ENCODE measurements around the gene SUB1.

Gene SUB1

GRCh38 chr5:32604800-32605765 lies 19.7 kb downstream of the SUB1 start:
- Histone ChIP-seq H3K4me3 (ENCODE audit: low read depth in 1 of 2, low read length in 2 of 2) (no peak overlapping the region), H3K4me1 (ENCODE audit: control insufficient read depth in 1 of 2, insufficient read depth in 2 of 2, low read length in 2 of 2) (peaks cover 3 to 5% of the 10 kb centered on the region in 2 donors), H3K9me3 (ENCODE audit: control insufficient read depth in 1 of 2, low read length in 2 of 2) (no peaks in the 10 kb centered on the region), H3K27me3 (ENCODE audit: low read depth, low read length) (no peaks in the 10 kb centered on the region), H3K27ac (ENCODE audit: low read length) (no peak overlapping the region), H3K36me3 (ENCODE audit: control insufficient read depth in 1 of 2, insufficient read depth in 2 of 2, low read length in 2 of 2) (peaks cover 8 to 18% of the 10 kb centered on the region in 2 donors)

- Histone ChIP-seq H3K27ac (ENCODE audit: low read length) (no peak overlapping the region), H3K9me3 (ENCODE audit: control insufficient read depth in 1 of 2, low read length in 2 of 2) (no peaks in the 10 kb centered on the region), H3K27me3 (ENCODE audit: low read depth, low read length) (no peaks in the 10 kb centered on the region), H3K36me3 (ENCODE audit: control insufficient read depth in 1 of 2, insufficient read depth in 2 of 2, low read length in 2 of 2) (peaks cover 8 to 15% of the 10 kb centered on the region in 2 donors), H3K4me1 (ENCODE audit: control insufficient read depth in 1 of 2, insufficient read depth in 2 of 2, low read length in 2 of 2) (no peaks in the 10 kb centered on the region), H3K4me3 (ENCODE audit: low read depth in 1 of 2, low read length in 2 of 2) (no peak overlapping the region)
These were observed 20.4 kb downstream of the SUB1 start for GRCh38 chr5:32605766-32606152.

DNA sequence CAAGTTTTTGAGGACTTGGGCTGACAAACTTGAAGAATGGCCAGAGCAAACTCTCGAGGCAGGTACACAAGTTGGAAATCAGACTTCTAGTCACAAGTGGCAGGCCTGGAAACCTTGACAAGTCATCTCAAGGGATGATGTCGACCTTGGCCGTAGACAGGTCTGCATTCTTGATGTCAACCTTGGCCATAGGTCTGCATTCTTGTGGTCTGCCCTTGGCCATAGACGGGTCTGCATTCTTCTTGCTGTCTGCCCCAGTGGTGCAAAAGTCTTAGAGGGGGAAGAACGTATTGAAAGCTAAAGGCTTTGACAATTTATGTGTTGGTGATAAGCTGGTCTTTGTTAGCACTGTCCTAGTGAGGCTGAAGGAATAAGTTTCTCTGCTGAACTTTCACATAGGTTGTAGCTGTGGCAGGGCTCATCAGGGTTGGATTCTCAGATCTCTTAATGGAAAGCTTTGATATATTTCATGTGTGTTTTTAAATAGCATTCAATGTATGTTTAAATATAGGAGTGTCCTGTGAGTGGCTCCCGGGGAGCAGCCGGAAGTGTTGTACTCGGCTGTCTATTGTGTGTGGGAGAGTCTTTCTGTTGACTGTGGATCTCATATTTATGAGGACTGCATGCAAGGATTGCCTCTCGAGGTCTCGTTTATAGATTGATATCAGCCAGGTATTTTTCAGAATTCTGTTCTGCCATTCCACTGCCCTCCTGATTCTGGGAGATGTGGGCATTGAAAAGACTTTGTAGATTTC lies 27.0 kb downstream of the SUB1 start:
- Histone ChIP-seq H3K27me3 (ENCODE audit: low read depth, low read length) (no peaks in the 10 kb centered on the region), H3K9me3 (ENCODE audit: control insufficient read depth in 1 of 2, low read length in 2 of 2) (no peaks in the 10 kb centered on the region), H3K27ac (ENCODE audit: low read length) (no peak overlapping the region), H3K4me3 (ENCODE audit: low read depth in 1 of 2, low read length in 2 of 2) (no peak overlapping the region), H3K36me3 (ENCODE audit: control insufficient read depth in 1 of 2, insufficient read depth in 2 of 2, low read length in 2 of 2) (no peaks in the 10 kb centered on the region), H3K4me1 (ENCODE audit: control insufficient read depth in 1 of 2, insufficient read depth in 2 of 2, low read length in 2 of 2) (no peaks in the 10 kb centered on the region)

DNA sequence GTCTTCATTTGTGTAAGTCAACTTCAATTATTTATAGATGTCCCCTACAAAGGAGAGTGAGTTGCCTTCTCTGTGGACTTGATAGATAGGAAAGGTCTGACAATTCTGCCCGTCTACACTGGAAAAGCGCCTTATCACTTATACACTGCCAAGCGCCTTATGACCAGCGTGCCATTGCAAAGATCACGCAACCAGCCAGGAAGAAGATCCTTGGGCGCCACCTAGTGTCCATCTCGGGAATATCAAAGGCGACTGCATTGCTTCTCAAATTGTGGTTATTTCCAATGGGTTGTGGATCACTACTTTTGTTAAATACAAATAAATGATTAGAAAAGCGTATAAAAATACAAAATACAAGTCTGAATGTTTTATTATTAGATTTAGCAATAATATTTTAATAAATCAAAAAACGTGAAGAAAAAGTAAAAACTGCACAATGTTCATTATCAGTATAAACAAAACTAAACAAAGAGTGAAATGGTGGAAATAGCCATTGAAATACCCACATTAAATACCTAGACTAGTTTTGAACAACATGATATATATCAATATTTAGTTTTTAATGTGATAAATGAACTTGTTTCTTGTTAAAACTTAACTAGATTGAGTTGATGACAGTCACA lies 27.8 kb downstream of the SUB1 start:
- Histone ChIP-seq H3K9me3 (ENCODE audit: control insufficient read depth in 1 of 2, low read length in 2 of 2) (no peaks in the 10 kb centered on the region), H3K27me3 (ENCODE audit: low read depth, low read length) (no peaks in the 10 kb centered on the region), H3K27ac (ENCODE audit: low read length) (no peak overlapping the region), H3K4me3 (ENCODE audit: low read depth in 1 of 2, low read length in 2 of 2) (no peak overlapping the region), H3K4me1 (ENCODE audit: control insufficient read depth in 1 of 2, insufficient read depth in 2 of 2, low read length in 2 of 2) (no peaks in the 10 kb centered on the region), H3K36me3 (ENCODE audit: control insufficient read depth in 1 of 2, insufficient read depth in 2 of 2, low read length in 2 of 2) (no peaks in the 10 kb centered on the region)

DNA sequence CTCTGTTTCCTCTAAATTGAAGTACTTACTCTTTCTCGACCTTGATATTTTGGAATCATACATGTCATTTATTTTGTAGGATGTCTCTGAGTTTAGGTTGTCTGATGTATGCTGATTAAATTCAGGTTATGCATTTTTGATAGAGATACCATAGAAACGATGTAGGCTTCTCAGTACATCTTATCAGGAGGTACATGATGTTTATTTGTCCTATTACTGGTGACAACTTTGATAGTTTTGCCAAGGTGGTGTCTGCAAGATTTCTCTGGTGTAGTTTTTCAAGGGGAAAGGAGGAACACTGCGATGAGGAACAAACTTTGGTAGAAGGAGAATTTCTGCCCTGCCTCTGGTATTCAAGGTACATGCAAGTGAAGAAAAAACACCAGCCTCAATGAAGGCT lies 29.9 kb downstream of the SUB1 start:
- H3K4me3 ChIP-seq (ENCODE audit: low read depth in 1 of 2, low read length in 2 of 2): no peak overlapping the region
- H3K9me3 ChIP-seq (ENCODE audit: control insufficient read depth in 1 of 2, low read length in 2 of 2): no peaks in the 10 kb centered on the region
- no peaks in the 10 kb centered on the region for H3K27me3 ChIP-seq (ENCODE audit: low read depth, low read length)
- H3K36me3 ChIP-seq (ENCODE audit: control insufficient read depth in 1 of 2, insufficient read depth in 2 of 2, low read length in 2 of 2): no peaks in the 10 kb centered on the region
- no peak overlapping the region for H3K27ac ChIP-seq (ENCODE audit: low read length)
- H3K4me1 ChIP-seq (ENCODE audit: control insufficient read depth in 1 of 2, insufficient read depth in 2 of 2, low read length in 2 of 2): no peaks in the 10 kb centered on the region

GRCh38 chr5:32618962-32619361 lies 33.6 kb downstream of the SUB1 start:
- Histone ChIP-seq H3K27me3 (ENCODE audit: low read depth, low read length) (no peaks in the 10 kb centered on the region), H3K9me3 (ENCODE audit: control insufficient read depth in 1 of 2, low read length in 2 of 2) (no peaks in the 10 kb centered on the region), H3K27ac (ENCODE audit: low read length) (no peak overlapping the region), H3K36me3 (ENCODE audit: control insufficient read depth in 1 of 2, insufficient read depth in 2 of 2, low read length in 2 of 2) (no peaks in the 10 kb centered on the region), H3K4me1 (ENCODE audit: control insufficient read depth in 1 of 2, insufficient read depth in 2 of 2, low read length in 2 of 2) (no peaks in the 10 kb centered on the region), H3K4me3 (ENCODE audit: low read depth in 1 of 2, low read length in 2 of 2) (no peak overlapping the region)

DNA sequence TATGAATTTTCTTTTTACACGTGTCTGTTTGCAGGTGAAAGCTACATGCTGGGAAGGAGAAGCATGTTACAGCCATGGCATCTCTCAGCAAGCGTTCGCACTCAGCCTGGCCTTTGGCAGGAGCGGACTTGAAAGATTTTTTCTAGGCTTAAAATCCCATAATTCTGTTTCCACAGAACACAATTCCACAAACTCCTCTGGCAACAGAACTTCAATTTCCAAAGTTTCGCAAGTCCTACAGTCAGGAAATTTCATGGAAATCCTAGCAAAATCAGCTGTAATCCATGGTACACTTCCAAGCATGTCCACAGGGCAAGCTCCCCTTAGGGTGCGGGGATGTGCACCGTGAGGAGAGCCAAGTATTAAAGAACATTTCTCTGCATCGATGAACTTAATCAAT lies 35.9 kb downstream of the SUB1 start:
- Histone ChIP-seq H3K36me3 (ENCODE audit: control insufficient read depth in 1 of 2, insufficient read depth in 2 of 2, low read length in 2 of 2) (no peaks in the 10 kb centered on the region), H3K4me1 (ENCODE audit: control insufficient read depth in 1 of 2, insufficient read depth in 2 of 2, low read length in 2 of 2) (no peaks in the 10 kb centered on the region), H3K4me3 (ENCODE audit: low read depth in 1 of 2, low read length in 2 of 2) (no peak overlapping the region), H3K27me3 (ENCODE audit: low read depth, low read length) (no peaks in the 10 kb centered on the region), H3K27ac (ENCODE audit: low read length) (no peak overlapping the region), H3K9me3 (ENCODE audit: control insufficient read depth in 1 of 2, low read length in 2 of 2) (no peaks in the 10 kb centered on the region)

DNA sequence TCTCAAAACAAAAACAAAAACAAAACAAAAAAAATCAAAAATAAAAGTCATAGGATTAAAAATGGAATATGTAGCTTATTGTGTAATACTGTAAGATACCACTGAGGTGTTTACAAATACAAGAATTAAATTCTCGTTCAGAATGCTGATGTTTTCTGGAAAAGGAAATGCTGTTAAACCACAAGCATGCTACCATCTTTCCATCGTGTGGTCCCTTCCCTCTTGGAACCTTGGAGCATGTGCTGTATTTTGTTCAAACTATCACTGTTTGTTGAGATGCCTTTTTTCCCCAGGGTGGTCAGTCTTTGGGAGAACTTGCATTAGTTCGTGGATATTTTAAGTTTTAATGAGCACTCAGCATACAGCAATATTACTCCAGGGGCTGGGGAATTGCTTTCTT lies 39.7 kb downstream of the SUB1 start:
- Histone ChIP-seq H3K27me3 (ENCODE audit: low read depth, low read length) (no peaks in the 10 kb centered on the region), H3K4me1 (ENCODE audit: control insufficient read depth in 1 of 2, insufficient read depth in 2 of 2, low read length in 2 of 2) (no peaks in the 10 kb centered on the region), H3K9me3 (ENCODE audit: control insufficient read depth in 1 of 2, low read length in 2 of 2) (no peaks in the 10 kb centered on the region), H3K36me3 (ENCODE audit: control insufficient read depth in 1 of 2, insufficient read depth in 2 of 2, low read length in 2 of 2) (no peaks in the 10 kb centered on the region), H3K27ac (ENCODE audit: low read length) (no peak overlapping the region), H3K4me3 (ENCODE audit: low read depth in 1 of 2, low read length in 2 of 2) (no peak overlapping the region)

GRCh38 chr5:32625547-32625946 lies 40.2 kb downstream of the SUB1 start:
- Histone ChIP-seq H3K27ac (ENCODE audit: low read length) (no peak overlapping the region), H3K27me3 (ENCODE audit: low read depth, low read length) (no peaks in the 10 kb centered on the region), H3K9me3 (ENCODE audit: control insufficient read depth in 1 of 2, low read length in 2 of 2) (no peaks in the 10 kb centered on the region), H3K4me1 (ENCODE audit: control insufficient read depth in 1 of 2, insufficient read depth in 2 of 2, low read length in 2 of 2) (no peaks in the 10 kb centered on the region), H3K4me3 (ENCODE audit: low read depth in 1 of 2, low read length in 2 of 2) (no peak overlapping the region), H3K36me3 (ENCODE audit: control insufficient read depth in 1 of 2, insufficient read depth in 2 of 2, low read length in 2 of 2) (no peaks in the 10 kb centered on the region)

- Histone ChIP-seq H3K36me3 (ENCODE audit: control insufficient read depth in 1 of 2, insufficient read depth in 2 of 2, low read length in 2 of 2) (no peaks in the 10 kb centered on the region), H3K4me3 (ENCODE audit: low read depth in 1 of 2, low read length in 2 of 2) (no peak overlapping the region), H3K9me3 (ENCODE audit: control insufficient read depth in 1 of 2, low read length in 2 of 2) (no peaks in the 10 kb centered on the region), H3K27ac (ENCODE audit: low read length) (no peak overlapping the region), H3K4me1 (ENCODE audit: control insufficient read depth in 1 of 2, insufficient read depth in 2 of 2, low read length in 2 of 2) (no peaks in the 10 kb centered on the region), H3K27me3 (ENCODE audit: low read depth, low read length) (no peaks in the 10 kb centered on the region)
These were observed 42.0 kb downstream of the SUB1 start for GRCh38 chr5:32627219-32627870.
